OCI-LY7 (cell line): ENCODE measurements around the gene TGM3.

Experiments used
- EZH2phosphoT487 ChIP-seq: fragments of 200-600 bp; sonication (generic); IDR thresholded peaks from 2 replicates; pipeline ENCODE4 v1.6.1; 2018; ENCODE audit warnings: low read depth, borderline replicate concordance, mild to moderate bottlenecking, mixed run types, antibody characterized with exemption, low read length, moderate library complexity, mixed read lengths
- TF ChIP-seq, protein P1 (sequence below): fragments of 200-600 bp; sonication (generic); conservative IDR thresholded peaks from 2 replicates; pipeline ENCODE4 v1.5.1; 2014; ENCODE audit warnings: mild to moderate bottlenecking, antibody characterized with exemption, low read length, moderate library complexity, mixed read lengths

DNA sequence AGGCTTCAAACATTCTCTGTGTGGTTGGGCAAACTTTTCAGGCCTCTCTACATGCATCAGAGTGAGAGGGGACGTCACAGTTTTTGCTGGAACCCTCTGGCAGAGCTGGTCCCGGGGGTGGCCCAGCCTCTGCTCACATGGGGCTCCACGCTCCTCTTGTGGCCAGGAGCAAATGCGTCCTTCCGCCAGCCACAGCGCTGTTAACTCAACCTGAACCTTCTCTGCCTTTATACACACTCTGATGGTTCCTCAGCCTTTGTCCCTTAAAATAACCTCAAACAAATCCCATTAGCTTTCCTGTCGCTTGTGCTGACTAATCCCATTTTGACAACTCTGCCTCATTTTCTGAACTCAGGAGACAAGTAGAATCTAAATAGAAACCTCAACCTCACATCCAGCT lies 45.5 kb downstream of the TGM3 start:
- TF ChIP-seq, protein P1, sequence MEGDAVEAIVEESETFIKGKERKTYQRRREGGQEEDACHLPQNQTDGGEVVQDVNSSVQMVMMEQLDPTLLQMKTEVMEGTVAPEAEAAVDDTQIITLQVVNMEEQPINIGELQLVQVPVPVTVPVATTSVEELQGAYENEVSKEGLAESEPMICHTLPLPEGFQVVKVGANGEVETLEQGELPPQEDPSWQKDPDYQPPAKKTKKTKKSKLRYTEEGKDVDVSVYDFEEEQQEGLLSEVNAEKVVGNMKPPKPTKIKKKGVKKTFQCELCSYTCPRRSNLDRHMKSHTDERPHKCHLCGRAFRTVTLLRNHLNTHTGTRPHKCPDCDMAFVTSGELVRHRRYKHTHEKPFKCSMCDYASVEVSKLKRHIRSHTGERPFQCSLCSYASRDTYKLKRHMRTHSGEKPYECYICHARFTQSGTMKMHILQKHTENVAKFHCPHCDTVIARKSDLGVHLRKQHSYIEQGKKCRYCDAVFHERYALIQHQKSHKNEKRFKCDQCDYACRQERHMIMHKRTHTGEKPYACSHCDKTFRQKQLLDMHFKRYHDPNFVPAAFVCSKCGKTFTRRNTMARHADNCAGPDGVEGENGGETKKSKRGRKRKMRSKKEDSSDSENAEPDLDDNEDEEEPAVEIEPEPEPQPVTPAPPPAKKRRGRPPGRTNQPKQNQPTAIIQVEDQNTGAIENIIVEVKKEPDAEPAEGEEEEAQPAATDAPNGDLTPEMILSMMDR: no peak
- TF ChIP-seq EZH2phosphoT487: no peak
